Gastroesophageal sphincter (tissue), 4 donors: Measurements from ENCODE around the gene ITM2C. TPM values are rescaled to one million over a fixed set of nuclear protein-coding genes. Genes with fewer than 3 reads are reported as not detected.

Experiments
- ATAC-seq: fragments of 150-250 bp; one replicate; pipeline ENCODE4 v1.9.1; 2016; ENCODE audit warnings: mild to moderate bottlenecking, moderate library complexity
- H3K27ac ChIP-seq, 4 donors: fragments of 200-600 bp; sonication (generic) in 3 of 4; 1 replicate in 3 of 4; 2 replicates in 1 of 4; pipeline ENCODE4 v1.5.1; 2016 to 2019
- H3K27me3 ChIP-seq: fragments of 200-600 bp; sonication (generic); one replicate; pipeline ENCODE4 v1.5.1; 2019
- H3K36me3 ChIP-seq, 2 donors: fragments of 200-600 bp; sonication (generic); one replicate each; pipeline ENCODE4 v1.5.1; 2019; ENCODE audit warnings: control low read depth in 1 of 2
- H3K4me1 ChIP-seq, 3 donors: fragments of 200-600 bp; sonication (generic); 1 replicate in 2 of 3; 2 replicates in 1 of 3; pipeline ENCODE4 v1.5.1; 2016 to 2019; ENCODE audit warnings: control low read depth in 2 of 3
- H3K4me3 ChIP-seq, 2 donors: fragments of 200-600 bp; sonication (generic); one replicate each; pipeline ENCODE4 v1.5.1; 2019; ENCODE audit warnings: mild to moderate bottlenecking in 1 of 2, moderate library complexity in 1 of 2
- H3K9me3 ChIP-seq, 3 donors: fragments of 200-600 bp; sonication (generic); one replicate each; pipeline ENCODE4 v1.5.1; 2017 to 2019; ENCODE audit warnings: control low read depth in 2 of 3
- CTCF ChIP-seq, 4 experiments: fragments of 200-600 bp in 2 of 4; fragments of 450-650 bp in 2 of 4; sonication (generic) in 1 of 4; IDR thresholded peaks; one replicate each; pipeline ENCODE4 v1.5.1; 2017 to 2019; ENCODE audit warnings: antibody characterized with exemption in 4 of 4, mild to moderate bottlenecking in 2 of 4, moderate library complexity in 2 of 4
- EP300 ChIP-seq: sonication (generic); formaldehyde crosslinking; IDR thresholded peaks from one replicate; pipeline ENCODE4 v1.6.1; 2017; ENCODE audit warnings: antibody characterized with exemption, mild to moderate bottlenecking
- POLR2A ChIP-seq, 2 donors: fragments of 450-650 bp; IDR thresholded peaks; one replicate each; pipeline ENCODE4 v1.6.1; 2017; ENCODE audit warnings: antibody characterized with exemption in 2 of 2, mild to moderate bottlenecking in 2 of 2, moderate library complexity in 1 of 2
- POLR2AphosphoS5 ChIP-seq: sonication (generic); formaldehyde crosslinking; IDR thresholded peaks from one replicate; pipeline ENCODE4 v1.6.1; 2017; ENCODE audit warnings: antibody characterized with exemption
- WGBS, 2 donors: methylation state at CpG; one replicate each; pipeline ENCODE4 v1.1.5; 2018; ENCODE audit warnings: low coverage in 1 of 2; 5-methylcytosine and 5-hydroxymethylcytosine counted together
- total RNA-seq, 4 donors: library from RNA; depleted of rRNA; stranded (reverse); fragments of >200 nt; gene quantifications; one replicate each; pipeline ENCODE4 v1.1.0, GENCODE V29; 2016

The ITM2C gene
- total RNA-seq, 4 donors from 2014 or later = 70.2 to 141 (median 84.0) TPM

GRCh38 chr2:230888824-230889400 lies 24.2 kb downstream of the ITM2C start:
- H3K9me3 ChIP-seq = no peaks in the 10 kb centered on the region
- no peaks in the 10 kb centered on the region for H3K4me1 ChIP-seq
- no peak for TF ChIP-seq EP300
- TF ChIP-seq CTCF (IDR thresholded peaks at IDR 0.05) = no peak
- TF ChIP-seq POLR2AphosphoS5 = no peak
- TF ChIP-seq POLR2A (IDR thresholded peaks at IDR 0.05) = no peak
- peaks cover 8% of the 10 kb centered on the region for H3K27me3 ChIP-seq
- no peaks in the 10 kb centered on the region for H3K36me3 ChIP-seq
- H3K27ac ChIP-seq = no peak overlapping the region
- 87 to 93% methylated on average over 2 to 11 of the region's 14 CpGs for WGBS, 2 donors
- no peak overlapping the region for H3K4me3 ChIP-seq
- no peak for ATAC-seq

- peaks cover 8% of the 10 kb centered on the region for H3K27me3 ChIP-seq
- no peaks in the 10 kb centered on the region for H3K9me3 ChIP-seq
- 85 to 91% methylated on average over 9 to 11 of the region's 22 CpGs for WGBS, 2 donors
- no peak overlapping the region for H3K27ac ChIP-seq
- no peak overlapping the region for H3K4me3 ChIP-seq
- no peak for ATAC-seq
- TF ChIP-seq POLR2AphosphoS5 = no peak
- TF ChIP-seq CTCF (IDR thresholded peaks at IDR 0.05) = no peak
- TF ChIP-seq POLR2A (IDR thresholded peaks at IDR 0.05) = no peak
- TF ChIP-seq EP300 = no peak
- H3K36me3 ChIP-seq = no peaks in the 10 kb centered on the region
- H3K4me1 ChIP-seq = no peaks in the 10 kb centered on the region
These were observed 25.3 kb downstream of the ITM2C start for GRCh38 chr2:230889911-230890601.

GRCh38 chr2:230890646-230891045 lies 25.9 kb downstream of the ITM2C start:
- no peak for TF ChIP-seq CTCF (IDR thresholded peaks at IDR 0.05)
- no peak for TF ChIP-seq POLR2AphosphoS5
- no peak for TF ChIP-seq EP300
- TF ChIP-seq POLR2A (IDR thresholded peaks at IDR 0.05) = no peak
- no peaks in the 10 kb centered on the region for H3K36me3 ChIP-seq
- no peaks in the 10 kb centered on the region for H3K4me1 ChIP-seq
- H3K9me3 ChIP-seq = no peaks in the 10 kb centered on the region
- no peak overlapping the region for H3K4me3 ChIP-seq
- H3K27ac ChIP-seq = peak overlapping the region in 1 of 4 donors; percentile 15
- peaks cover 8% of the 10 kb centered on the region for H3K27me3 ChIP-seq
- ATAC-seq = no peak
- no CpG with 5 or more reads among the region's 4 CpGs for WGBS, 2 donors

- no peaks in the 10 kb centered on the region for H3K4me1 ChIP-seq
- WGBS, 2 donors = 20 to 47% methylated on average over 1 to 5 of the region's 5 CpGs
- peaks cover 8% of the 10 kb centered on the region for H3K27me3 ChIP-seq
- no peak overlapping the region for H3K4me3 ChIP-seq
- H3K36me3 ChIP-seq = no peaks in the 10 kb centered on the region
- peak overlapping the region in 1 of 4 donors; percentile 25 for H3K27ac ChIP-seq
- no peak for TF ChIP-seq POLR2AphosphoS5
- TF ChIP-seq EP300 = no peak
- no peak for TF ChIP-seq CTCF (IDR thresholded peaks at IDR 0.05)
- no peak for TF ChIP-seq POLR2A (IDR thresholded peaks at IDR 0.05)
- no peak for ATAC-seq
- no peaks in the 10 kb centered on the region for H3K9me3 ChIP-seq
These were observed 26.3 kb downstream of the ITM2C start for GRCh38 chr2:230891064-230891463.

GRCh38 chr2:230891509-230891908 lies 26.8 kb downstream of the ITM2C start:
- H3K27ac ChIP-seq = peak overlapping the region in 1 of 4 donors; percentile 25
- no peak for ATAC-seq
- 43 to 68% methylated on average over 3 to 5 of the region's 6 CpGs for WGBS, 2 donors
- no peak for TF ChIP-seq EP300
- no peak for TF ChIP-seq CTCF (IDR thresholded peaks at IDR 0.05)
- TF ChIP-seq POLR2AphosphoS5 = no peak
- TF ChIP-seq POLR2A (IDR thresholded peaks at IDR 0.05) = no peak
- H3K27me3 ChIP-seq = peaks cover 8% of the 10 kb centered on the region
- H3K9me3 ChIP-seq = no peaks in the 10 kb centered on the region
- no peaks in the 10 kb centered on the region for H3K4me1 ChIP-seq
- no peaks in the 10 kb centered on the region for H3K36me3 ChIP-seq
- H3K4me3 ChIP-seq = no peak overlapping the region
